ENCODE results near the gene SCN9A.

Gene SCN9A

GRCh38 chr2:166167449-166167848 is 208.3 kb downstream of the SCN9A start:
- DNase-seq: no peak

DNA sequence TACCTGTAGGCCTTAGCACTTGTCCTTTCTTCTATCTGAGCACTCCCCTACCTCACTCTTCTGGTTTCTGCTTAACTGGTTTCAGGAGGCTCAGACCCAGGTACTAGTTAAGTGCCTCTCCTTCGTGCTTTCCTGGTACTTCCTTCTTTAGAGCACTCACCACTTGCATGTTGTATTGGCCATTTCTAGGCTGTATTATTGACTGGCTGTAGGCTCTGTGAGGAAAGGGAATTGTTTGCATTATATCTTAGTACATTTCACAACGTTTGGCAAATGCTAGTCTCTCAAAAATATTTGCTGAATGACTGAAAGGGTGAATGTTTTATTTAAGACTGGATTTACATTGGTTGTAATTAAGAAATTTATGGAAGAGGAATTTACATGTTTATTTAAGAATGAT is 212.0 kb downstream of the SCN9A start:
- DNase-seq: no peak

GRCh38 chr2:166158546-166158945 is 217.2 kb downstream of the SCN9A start:
- no peak for DNase-seq

DNA sequence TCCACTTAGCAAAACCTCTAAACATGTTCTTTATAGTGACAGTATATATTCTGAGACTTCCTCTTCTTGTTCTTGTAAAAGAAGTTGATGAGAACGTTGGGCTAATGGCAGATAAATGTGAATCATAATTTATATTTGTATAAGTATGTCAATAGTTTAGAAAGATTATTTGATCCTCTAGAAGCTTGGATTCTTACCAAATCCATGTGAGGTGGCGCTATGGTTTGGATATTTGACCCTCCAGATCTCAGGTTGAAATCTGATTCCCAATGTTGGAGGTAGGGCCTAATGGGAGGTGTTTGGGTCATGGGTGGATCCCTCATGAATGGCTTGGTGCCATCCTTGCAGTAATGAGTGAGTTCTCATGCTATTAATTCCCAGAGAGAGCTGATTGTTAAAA is 218.2 kb downstream of the SCN9A start:
- no peak for DNase-seq

DNA sequence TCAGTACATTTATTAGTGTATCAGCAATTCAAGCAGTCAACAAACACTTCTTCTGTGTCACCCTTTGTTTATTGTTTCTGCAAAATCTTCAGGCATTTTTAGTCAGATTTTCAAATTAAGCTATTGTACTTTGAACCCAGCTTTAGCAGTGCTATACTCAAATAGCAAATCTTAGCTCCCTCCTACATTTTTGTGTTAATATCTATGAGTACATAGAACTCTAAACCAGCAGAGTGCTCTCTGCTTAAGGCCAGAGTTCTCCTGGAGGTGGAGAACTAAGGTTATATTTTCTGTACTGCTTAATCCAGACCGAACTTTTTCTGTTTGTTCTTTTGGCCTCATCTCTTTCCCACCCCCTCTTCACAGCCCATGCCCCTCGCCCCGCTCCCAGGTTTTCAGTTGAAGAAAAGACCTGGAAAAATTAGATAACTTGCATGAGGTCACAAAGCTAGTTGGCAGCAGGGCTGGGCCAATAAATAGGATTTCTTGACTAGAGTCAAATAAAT is 218.7 kb downstream of the SCN9A start:
- DNase-seq: no peak

GRCh38 chr2:166155589-166155988 is 220.2 kb downstream of the SCN9A start:
- no peak for DNase-seq

DNA sequence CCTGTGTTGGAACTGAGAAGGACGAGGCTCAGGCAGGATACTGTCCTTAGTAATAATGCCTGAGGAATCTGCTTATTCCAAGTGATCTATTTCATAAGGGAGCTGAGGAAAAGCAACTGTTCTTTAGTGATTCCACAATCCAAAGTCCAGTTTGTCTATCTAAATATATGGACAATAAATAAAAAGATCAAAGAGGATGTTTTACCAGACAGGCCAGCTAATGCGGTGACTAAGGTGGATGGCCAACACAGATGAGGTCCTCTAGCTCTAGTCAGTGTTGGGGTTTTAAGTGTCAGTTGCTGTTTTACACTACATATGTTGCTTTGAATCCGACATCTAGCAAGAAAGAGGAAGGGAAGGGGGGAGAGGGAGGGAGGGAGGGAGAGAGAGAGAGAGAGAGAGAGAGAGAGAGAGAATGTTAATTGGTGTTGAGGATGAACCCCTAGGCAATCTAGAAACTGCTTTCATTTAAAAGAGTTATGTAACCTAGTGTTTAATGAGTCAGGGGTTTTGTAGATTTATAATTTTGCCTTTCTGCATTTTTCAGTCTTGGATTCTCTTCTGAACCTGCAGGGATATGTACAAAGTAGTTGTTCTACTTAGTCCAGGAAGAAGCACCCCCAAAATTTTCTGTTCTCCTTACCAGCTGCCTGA is 220.9 kb downstream of the SCN9A start:
- no peak for DNase-seq

DNA sequence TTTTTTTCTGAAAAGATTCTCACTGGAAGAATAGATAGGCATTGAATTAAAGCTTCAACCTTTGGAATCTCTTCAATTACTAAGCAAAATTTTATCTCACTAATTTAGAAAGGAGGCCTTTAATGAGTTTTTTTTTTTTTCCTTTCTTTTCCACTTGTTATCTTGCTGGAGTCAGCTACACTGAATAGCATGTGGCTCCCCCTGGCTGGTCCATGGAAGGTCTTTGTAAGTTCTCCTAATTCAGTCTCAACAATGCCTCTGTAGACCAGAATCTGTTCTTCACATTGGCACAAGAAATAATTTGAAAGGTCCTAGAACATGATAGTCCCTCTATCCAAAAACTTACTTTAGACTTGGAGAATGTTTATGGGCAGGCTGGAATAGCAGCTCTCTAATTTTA is 223.7 kb downstream of the SCN9A start:
- DNase-seq: no peak

GRCh38 chr2:166148500-166149400 is 227.0 kb downstream of the SCN9A start:
- DNase-seq: no peak

DNA sequence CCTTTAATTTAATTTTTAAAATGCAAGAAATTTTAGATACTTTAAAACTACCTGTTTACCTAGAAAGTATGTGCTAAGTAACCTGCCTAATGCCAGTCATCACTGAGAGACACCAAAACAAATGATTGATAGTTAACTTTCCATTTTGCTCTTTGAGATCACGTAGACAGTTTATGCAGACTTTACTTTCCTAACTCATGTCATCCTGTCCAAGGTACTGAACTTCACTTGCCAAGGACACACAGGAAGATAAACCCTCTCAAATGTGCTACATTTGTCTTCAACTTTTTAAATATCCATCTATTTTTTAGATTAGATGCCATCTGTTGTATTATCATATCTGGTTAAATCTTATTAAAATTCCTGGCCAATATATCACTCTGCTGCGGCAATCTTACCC is 227.9 kb downstream of the SCN9A start:
- no peak for DNase-seq
